GM21526 (cell line): ENCODE data around the gene ISL1.
A peak's percentile ranks its signal among the peaks of the same experiment; 100 is the strongest.

Source experiments
- ATAC-seq: cut with Tn5 transposase; IDR thresholded peaks from one replicate; pipeline ENCODE4 v1.9.1; 2021; ENCODE audit warnings: moderate library complexity; ENCODE audit not compliant: unreplicated experiment, low FRiP score

Gene ISL1

DNA sequence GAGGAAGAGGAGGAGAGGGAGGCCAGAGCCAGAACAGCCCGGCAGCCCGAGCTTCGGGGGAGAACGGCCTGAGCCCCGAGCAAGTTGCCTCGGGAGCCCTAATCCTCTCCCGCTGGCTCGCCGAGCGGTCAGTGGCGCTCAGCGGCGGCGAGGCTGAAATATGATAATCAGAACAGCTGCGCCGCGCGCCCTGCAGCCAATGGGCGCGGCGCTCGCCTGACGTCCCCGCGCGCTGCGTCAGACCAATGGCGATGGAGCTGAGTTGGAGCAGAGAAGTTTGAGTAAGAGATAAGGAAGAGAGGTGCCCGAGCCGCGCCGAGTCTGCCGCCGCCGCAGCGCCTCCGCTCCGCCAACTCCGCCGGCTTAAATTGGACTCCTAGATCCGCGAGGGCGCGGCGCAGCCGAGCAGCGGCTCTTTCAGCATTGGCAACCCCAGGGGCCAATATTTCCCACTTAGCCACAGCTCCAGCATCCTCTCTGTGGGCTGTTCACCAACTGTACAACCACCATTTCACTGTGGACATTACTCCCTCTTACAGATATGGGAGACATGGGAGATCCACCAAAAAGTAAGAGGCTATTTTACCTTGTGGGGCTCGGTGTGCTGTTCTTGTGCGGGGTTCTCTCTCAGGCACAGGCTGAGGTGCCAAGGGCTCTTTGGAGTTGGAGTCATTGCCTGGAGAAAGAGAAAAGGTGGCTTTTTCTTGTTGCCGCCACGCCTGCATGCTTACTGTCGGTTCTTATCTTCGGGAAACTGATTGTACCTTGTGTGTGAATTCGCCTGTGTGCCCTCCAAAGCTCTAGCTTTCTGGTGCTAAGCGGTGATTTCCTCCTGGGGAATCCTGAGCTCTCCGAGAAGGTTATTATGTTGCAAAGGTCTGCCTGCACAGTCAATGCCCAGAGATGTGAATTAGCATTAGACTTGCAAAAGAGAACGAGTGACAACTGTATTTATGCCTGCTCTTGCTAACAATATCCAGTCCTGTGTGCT, at the start of gene ISL1:
Gene ISL1 (plus strand): TSS at position 318 of the 991 bp plus-strand sequence. CDS start 224 bp downstream, at position 542.
- ATAC-seq, result peak; percentile 55

DNA sequence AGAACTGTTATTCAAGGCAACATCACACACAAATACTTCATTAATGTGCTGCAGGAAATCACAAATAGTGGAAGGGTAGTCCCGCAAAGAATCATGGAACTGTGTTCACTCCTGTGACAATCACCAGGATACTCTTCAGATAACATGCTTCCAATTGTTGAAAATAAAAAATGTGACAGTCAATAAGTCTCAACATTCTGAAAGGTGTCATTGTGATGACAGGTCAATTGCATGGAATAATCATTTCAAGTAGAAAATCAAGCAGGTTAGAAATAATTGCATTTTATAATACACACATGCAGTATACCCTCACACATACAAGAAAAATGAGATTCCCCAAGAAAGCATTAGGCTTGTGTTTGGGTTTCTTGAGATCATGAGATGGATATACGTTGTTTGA, 46.4 kb upstream of the ISL1 start:
- ATAC-seq, result no peak

DNA sequence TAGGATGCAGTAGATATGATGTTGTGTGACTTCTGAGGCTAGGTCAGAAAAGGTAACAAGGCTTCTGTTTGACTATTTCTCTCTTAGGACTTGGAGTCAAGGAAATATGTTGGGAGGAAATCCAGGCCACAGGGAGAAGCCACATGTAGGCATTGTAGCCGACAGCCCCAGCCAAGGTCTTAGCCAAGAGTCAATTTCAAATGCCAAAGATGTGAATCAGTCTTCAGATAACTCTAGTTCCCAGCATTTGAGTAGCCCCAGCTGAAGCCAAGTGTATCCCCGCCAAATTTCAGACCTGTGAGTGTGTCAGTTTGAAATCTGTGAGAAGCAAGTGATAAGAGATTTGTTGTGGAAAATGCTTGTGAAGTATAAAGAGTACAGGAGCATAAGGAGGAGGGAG, 38.1 kb upstream of the ISL1 start:
- no peak for ATAC-seq

- no peak for ATAC-seq
Measured at GRCh38 chr5:51347157-51347556, 36.1 kb upstream of the ISL1 start.

DNA sequence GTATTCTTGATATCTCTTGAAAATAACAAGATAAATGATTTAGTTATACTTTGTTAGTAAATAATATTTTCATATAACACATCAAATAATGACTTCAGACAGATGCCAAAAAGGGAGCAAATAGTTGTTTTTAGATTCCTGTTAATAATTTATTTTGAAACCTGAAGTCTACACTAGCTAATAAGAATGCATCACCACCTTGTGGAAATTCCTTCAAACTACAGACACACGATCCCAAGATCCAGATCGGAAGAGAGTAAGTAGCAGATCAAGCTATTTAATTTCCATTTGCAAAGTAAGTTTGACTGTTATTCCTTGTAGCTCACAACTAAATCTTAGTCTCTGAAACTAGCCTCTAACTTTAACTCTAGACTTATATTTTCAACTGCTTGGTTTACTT, 35.5 kb upstream of the ISL1 start:
- no peak for ATAC-seq

GRCh38 chr5:51371052-51371451, 12.2 kb upstream of the ISL1 start:
- no peak for ATAC-seq

- ATAC-seq, result no peak
Measured at GRCh38 chr5:51373880-51374523, 9.2 kb upstream of the ISL1 start.

GRCh38 chr5:51375084-51375483, 8.2 kb upstream of the ISL1 start:
- ATAC-seq, result no peak

DNA sequence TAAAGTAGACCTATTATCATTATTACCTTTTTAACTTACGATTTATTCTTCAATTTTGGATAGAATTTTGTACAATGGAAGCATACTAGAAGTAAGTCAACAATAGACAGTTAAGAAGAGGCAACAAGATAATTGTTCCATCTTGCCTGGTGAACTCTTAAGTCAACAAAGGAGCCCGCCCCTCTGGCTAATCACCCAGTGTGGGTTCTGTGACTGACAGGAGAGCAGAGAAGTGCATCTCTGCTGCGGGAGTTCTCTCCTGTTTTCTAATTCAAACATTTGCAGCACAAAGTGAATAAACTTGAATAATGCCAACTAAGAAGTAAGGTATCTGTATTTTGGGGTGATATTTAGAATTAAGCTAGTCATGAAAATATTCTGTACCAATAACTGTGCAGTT, 6.7 kb upstream of the ISL1 start:
- ATAC-seq, result no peak

- ATAC-seq, result no peak
Measured at GRCh38 chr5:51377151-51378060, 5.8 kb upstream of the ISL1 start.

DNA sequence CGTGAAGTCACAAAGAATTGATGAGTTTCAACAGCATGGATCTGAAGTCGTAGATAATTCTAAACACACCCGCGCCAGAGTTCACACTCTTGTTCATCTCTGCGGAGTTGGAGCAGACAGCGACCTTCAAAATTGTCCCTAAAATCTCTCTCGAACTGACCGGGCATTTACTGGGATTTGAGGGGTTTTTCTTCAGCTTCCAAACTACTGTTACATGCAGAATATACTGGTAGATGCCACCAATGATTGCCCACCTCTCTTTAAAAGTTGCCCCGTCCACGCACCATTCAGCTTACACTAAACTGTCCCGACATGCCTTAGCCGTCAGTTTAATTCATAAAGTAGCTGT, 5.2 kb upstream of the ISL1 start:
- no peak for ATAC-seq

- ATAC-seq, result no peak
Measured at GRCh38 chr5:51378448-51379330, 4.6 kb upstream of the ISL1 start.

- ATAC-seq, result no peak
Measured at GRCh38 chr5:51379331-51379700, 3.9 kb upstream of the ISL1 start.

DNA sequence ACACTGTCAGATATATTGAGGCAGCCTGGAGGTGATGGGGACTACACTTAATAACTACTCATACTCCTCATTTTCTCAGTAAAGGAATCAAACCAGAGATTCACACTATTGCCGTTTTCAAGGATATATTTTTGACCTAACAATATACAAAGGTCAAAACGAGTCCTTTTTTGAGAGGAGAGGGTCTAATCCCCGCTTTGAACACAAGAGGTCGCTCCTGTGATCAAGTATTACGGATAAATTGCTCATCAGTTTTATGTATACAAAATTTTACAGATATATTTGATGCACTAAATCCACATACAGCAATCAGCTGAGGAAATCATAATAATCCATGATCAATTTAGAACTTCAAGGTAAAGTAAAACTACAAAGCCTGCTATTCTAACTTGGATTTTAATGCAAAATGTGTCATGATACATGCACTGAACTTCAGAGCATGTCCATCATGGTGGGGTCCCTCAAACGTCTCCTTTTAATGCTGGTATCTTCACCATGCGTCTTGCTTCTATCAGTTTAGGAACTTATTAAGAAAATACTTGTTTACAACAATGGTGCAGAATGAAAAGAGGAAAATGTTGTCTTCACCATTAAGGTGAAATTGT, 2.5 kb upstream of the ISL1 start:
- ATAC-seq, result no peak

- no peak for ATAC-seq
Measured at GRCh38 chr5:51381761-51382474, 1.3 kb upstream of the ISL1 start.

GRCh38 chr5:51382521-51383130, 622 bp upstream of the ISL1 start:
- peak; percentile 21 for ATAC-seq

GRCh38 chr5:51384281-51384840, 1.1 kb downstream of the ISL1 start:
- no peak for ATAC-seq

- ATAC-seq, result no peak
Measured at GRCh38 chr5:51385216-51385615, 2.0 kb downstream of the ISL1 start.
